K562 treated with DMSO at 1 percent for 48 hours (cell line): ENCODE results near the gene ZEB2. TPM values are rescaled to one million over a fixed set of nuclear protein-coding genes. Genes with fewer than 3 reads are reported as not detected.

Experiments used
- total RNA-seq: library from RNA; unstranded; fragments of 300-600 nt; gene quantifications from 2 replicates; pipeline ENCODE4 v1.2.3, GENCODE V29; 2022; ENCODE audit warnings: low replicate concordance; ENCODE audit errors: extremely low read depth

The ZEB2 gene
- total RNA-seq, result not detected in 2 replicates

GRCh38 chr2:144519934-144520731 is at the start of gene ZEB2:
Gene ZEB2 (minus strand): TSS chr2:144520119. CDS start chr2:144517350, 2,769 bp downstream.

